Activated naive CD8-positive, alpha-beta T cell treated with anti-CD3 and anti-CD28 coated beads for 36 hours (primary cell): ENCODE results near the gene TRAF3IP1. TPM values are rescaled to one million over a fixed set of nuclear protein-coding genes. Genes with fewer than 3 reads are reported as not detected.

Experiments used
- total RNA-seq, 2 experiments: library from RNA; stranded (reverse); gene quantifications; one replicate each; pipeline ENCODE4 v1.2.3, GENCODE V29; 2021

The TRAF3IP1 gene
- total RNA-seq, 2 experiments from 2014 or later: 8.4 to 11.0 TPM

Other genes with a start within 250 kb of the TRAF3IP1 start
- not detected for gene ESPNL, start 220.2 kb upstream of the TRAF3IP1 start, total RNA-seq
- gene KLHL30, start 181.8 kb upstream of the TRAF3IP1 start, total RNA-seq: not detected
- under 1 TPM; 0.27 to 0.34 TPM for gene ERFE, start 161.5 kb upstream of the TRAF3IP1 start, total RNA-seq
- gene ILKAP, start 116.8 kb upstream of the TRAF3IP1 start, total RNA-seq: 10 to 100 TPM; 52.9 to 54.7 TPM
- 1 to 10 TPM; 3.5 to 4.0 TPM for gene HES6, start 80.5 kb upstream of the TRAF3IP1 start, total RNA-seq
- 10 to 100 TPM; 15.3 to 17.5 TPM for gene PER2, start 31.9 kb upstream of the TRAF3IP1 start, total RNA-seq
- gene ASB1, start 106.4 kb downstream of the TRAF3IP1 start, total RNA-seq: 10 to 100 TPM; 40.2 to 47.0 TPM